CD4-positive, alpha-beta T cell (primary cell): ENCODE measurements around the gene FAM120B. TPM values are rescaled to one million over a fixed set of nuclear protein-coding genes. Genes with fewer than 3 reads are reported as not detected.

Source experiments
- ATAC-seq: fragments of 200-7000 bp; cut with Tn5 transposase; one replicate; pipeline ENCODE4 v1.10.0; 2022; ENCODE audit warnings: mild to moderate bottlenecking; ENCODE audit not compliant: poor library complexity
- CTCF ChIA-PET: fragments of 350-600 bp; sonication (Branson Sonifier 250); formaldehyde crosslinking; loops from one replicate; lab custom pipeline; 2021; ENCODE audit warnings: antibody characterized with exemption, inconsistent platforms; lab: Charles Lee
- POLR2A ChIA-PET: fragments of 350-600 bp; sonication (Branson Sonifier 250); formaldehyde crosslinking; loops from one replicate; lab custom pipeline; 2021; ENCODE audit warnings: antibody characterized with exemption, inconsistent platforms; lab: Charles Lee
- DNase-seq, 14 experiments: peaks; one replicate each; pipeline ENCODE4 v3.0.0-alpha.2; 2013 to 2020; ENCODE audit warnings: mixed read lengths in 2 of 14
- H3K27ac ChIP-seq, 2 donors: one replicate each; pipeline versions ENCODE4 v1.5.1 to v1.7.0; 2013; ENCODE audit warnings: low read length in 2 of 2, low read depth in 1 of 2, mild to moderate bottlenecking in 1 of 2
- H3K27me3 ChIP-seq, 2 experiments: 1 replicate in 1 of 2; 2 replicates in 1 of 2; pipeline versions ENCODE4 v1.6.1 to v1.7.0; 2013; ENCODE audit warnings: low read length in 2 of 2, control low read depth in 1 of 2, mild to moderate bottlenecking in 1 of 2, moderate library complexity in 1 of 2; ENCODE audit not compliant: insufficient read depth in 2 of 2, control insufficient read depth in 1 of 2
- H3K36me3 ChIP-seq: one replicate; pipeline ENCODE4 v1.6.1; 2013; ENCODE audit warnings: low read length, control low read depth; ENCODE audit not compliant: insufficient read depth
- H3K4me1 ChIP-seq: one replicate; pipeline ENCODE4 v1.6.1; 2013; ENCODE audit warnings: low read length, control low read depth; ENCODE audit not compliant: insufficient read depth
- H3K4me3 ChIP-seq: one replicate; pipeline ENCODE4 v1.5.1; 2013; ENCODE audit warnings: mild to moderate bottlenecking, low read length, moderate library complexity
- H3K9me3 ChIP-seq, 2 experiments: 1 replicate in 1 of 2; 2 replicates in 1 of 2; pipeline versions ENCODE4 v1.6.1 to v1.7.0; 2013; ENCODE audit warnings: low read length in 2 of 2, mild to moderate bottlenecking in 2 of 2, control low read depth in 1 of 2, moderate library complexity in 1 of 2; ENCODE audit not compliant: control insufficient read depth in 1 of 2, insufficient read depth in 1 of 2
- H3K27ac Mint-ChIP-seq: one replicate; pipeline ENCODE4 v1.8.0; 2020; ENCODE audit warnings: mixed read lengths
- H3K27me3 Mint-ChIP-seq: one replicate; pipeline ENCODE4 v1.8.0; 2021; ENCODE audit warnings: mixed read lengths
- H3K36me3 Mint-ChIP-seq: one replicate; pipeline ENCODE4 v1.8.0; 2021; ENCODE audit warnings: low read depth, mixed read lengths
- H3K4me1 Mint-ChIP-seq: one replicate; pipeline ENCODE4 v1.8.0; 2021; ENCODE audit warnings: low read depth, mixed read lengths
- H3K4me3 Mint-ChIP-seq: one replicate; pipeline ENCODE4 v1.8.0; 2020; ENCODE audit warnings: mild to moderate bottlenecking, mixed read lengths
- H3K9me3 Mint-ChIP-seq: one replicate; pipeline ENCODE4 v1.8.0; 2020; ENCODE audit warnings: mixed read lengths
- CTCF ChIP-seq: fragments of 200-600 bp; IDR thresholded peaks from one replicate; pipeline ENCODE4 v1.8.0; 2022; ENCODE audit warnings: antibody characterized with exemption, mild to moderate bottlenecking
- intact Hi-C, 2 experiments: fragments of 100-400 bp; cut with DNase I in 1 of 2; cut with micrococcal nuclease in 1 of 2; formaldehyde crosslinking; loops; one replicate each; pipeline versions ENCODE4 v1.15.1 to v1.9.0; 2023 to 2025; cut with DNase I, micrococcal nuclease
- total RNA-seq, 174 experiments: library from RNA in 2 of 174; stranded (reverse) in 2 of 174; gene quantifications; one replicate each; pipeline ENCODE4 v1.2.3 and lab custom pipeline; 2021 to 2026

Gene FAM120B
- total RNA-seq, 2 experiments from 2014 or later = 24.1 to 26.7 TPM

GRCh38 chr6:170283212-170284081 lies 23.1 kb upstream of the FAM120B start:
- Mint-ChIP-seq H3K36me3 (peaks cover 10% of the 10 kb centered on the region), H3K27me3 (peaks cover 12% of the 10 kb centered on the region), H3K4me3 (no peak overlapping the region), H3K9me3 (no peaks in the 10 kb centered on the region), H3K4me1 (peaks cover 35% of the 10 kb centered on the region), H3K27ac (no peak overlapping the region)
- Histone ChIP-seq H3K27me3 (peaks cover 8 to 12% of the 10 kb centered on the region in 2 experiments), H3K4me3 (no peak overlapping the region), H3K27ac (no peak overlapping the region), H3K9me3 (peaks cover 0 to 19% of the 10 kb centered on the region in 2 experiments), H3K4me1 (peaks cover 28% of the 10 kb centered on the region), H3K36me3 (no peaks in the 10 kb centered on the region)
- TF ChIP-seq CTCF = no peak
- ChIA-PET CTCF (no interaction called here), POLR2A (interaction anchor here (0.6 kb wide), 1 partner anchor 446 kb away, joined by 3 read pairs; no protein-coding TSS in a partner anchor)
- intact Hi-C loops = no loop called here
- no peak for DNase-seq
- ATAC-seq = no peak

GRCh38 chr6:170284126-170284773 lies 22.3 kb upstream of the FAM120B start:
- Mint-ChIP-seq H3K27me3 (peaks cover 18% of the 10 kb centered on the region), H3K4me3 (no peak overlapping the region), H3K27ac (no peak overlapping the region), H3K36me3 (peaks cover 17% of the 10 kb centered on the region), H3K9me3 (no peaks in the 10 kb centered on the region), H3K4me1 (peaks cover 34% of the 10 kb centered on the region)
- ATAC-seq (no peak), DNase-seq (no peak)
- H3K36me3 ChIP-seq = no peaks in the 10 kb centered on the region
- POLR2A ChIA-PET = interaction anchor here (0.6 kb wide), 1 partner anchor 447 kb away, joined by 3 read pairs; no protein-coding TSS in a partner anchor
- H3K27ac ChIP-seq = no peak overlapping the region
- H3K27me3 ChIP-seq = peaks cover 8 to 17% of the 10 kb centered on the region in 2 experiments
- H3K4me1 ChIP-seq = peaks cover 26% of the 10 kb centered on the region
- peaks cover 0 to 19% of the 10 kb centered on the region in 2 experiments for H3K9me3 ChIP-seq
- CTCF ChIA-PET = no interaction called here
- intact Hi-C loops = no loop called here
- no peak for TF ChIP-seq CTCF
- H3K4me3 ChIP-seq = no peak overlapping the region

- no peak for TF ChIP-seq CTCF
- H3K9me3 ChIP-seq = peaks cover 0 to 18% of the 10 kb centered on the region in 2 experiments
- Mint-ChIP-seq H3K9me3 (no peaks in the 10 kb centered on the region), H3K27me3 (peaks cover 18% of the 10 kb centered on the region), H3K4me1 (peaks cover 27% of the 10 kb centered on the region), H3K27ac (no peak overlapping the region), H3K4me3 (no peak overlapping the region), H3K36me3 (peaks cover 17% of the 10 kb centered on the region)
- intact Hi-C loops = no loop called here
- no peak for DNase-seq
- no peak overlapping the region for H3K27ac ChIP-seq
- ChIA-PET POLR2A (no interaction called here), CTCF (no interaction called here)
- no peak for ATAC-seq
- no peaks in the 10 kb centered on the region for H3K36me3 ChIP-seq
- no peak overlapping the region for H3K4me3 ChIP-seq
- peaks cover 8 to 17% of the 10 kb centered on the region in 2 experiments for H3K27me3 ChIP-seq
- H3K4me1 ChIP-seq = peaks cover 24% of the 10 kb centered on the region
Observed at GRCh38 chr6:170284866-170285469, 21.6 kb upstream of the FAM120B start.
